Activated naive CD4-positive, alpha-beta T cell treated with anti-CD3 and anti-CD28 coated beads for 36 hours (primary cell): ENCODE measurements around the gene ZNF540. TPM values are rescaled to one million over a fixed set of nuclear protein-coding genes. Genes with fewer than 3 reads are reported as not detected.
A peak's percentile ranks its signal among the peaks of the same experiment; 100 is the strongest.

Experiments used
- CTCF ChIA-PET: fragments of 350-600 bp; sonication (Branson Sonifier 250); formaldehyde crosslinking; loops from one replicate; lab custom pipeline; 2021; ENCODE audit warnings: antibody characterized with exemption; lab: Charles Lee
- DNase-seq: peaks from one replicate; pipeline ENCODE4 v3.0.0-alpha.2; 2020
- H3K27ac Mint-ChIP-seq: one replicate; pipeline ENCODE4 v1.8.0; 2021; ENCODE audit warnings: mild to moderate bottlenecking, mixed read lengths
- H3K27me3 Mint-ChIP-seq: one replicate; pipeline ENCODE4 v1.8.0; 2021; ENCODE audit warnings: low read depth, mixed read lengths
- H3K36me3 Mint-ChIP-seq: one replicate; pipeline ENCODE4 v1.8.0; 2021; ENCODE audit warnings: low read depth, mixed read lengths
- H3K4me1 Mint-ChIP-seq: one replicate; pipeline ENCODE4 v1.8.0; 2021; ENCODE audit warnings: low read depth, mixed read lengths
- H3K4me3 Mint-ChIP-seq: one replicate; pipeline ENCODE4 v1.8.0; 2021; ENCODE audit warnings: mild to moderate bottlenecking, moderate library complexity, mixed read lengths
- H3K9me3 Mint-ChIP-seq: one replicate; pipeline ENCODE4 v1.8.0; 2021; ENCODE audit warnings: mixed read lengths
- intact Hi-C: fragments of 100-400 bp; cut with micrococcal nuclease; formaldehyde crosslinking; loops from one replicate; pipeline ENCODE4 v1.15.1; 2023
- total RNA-seq, 2 experiments: library from RNA; stranded (reverse); gene quantifications; one replicate each; pipeline ENCODE4 v1.2.3, GENCODE V29; 2021

The ZNF540 gene
- 1 to 10 TPM; 1.0 to 1.9 TPM for total RNA-seq

- CTCF ChIA-PET, result interaction anchor here (1.2 kb wide), 1 partner anchor 88 kb away, joined by 3 read pairs; the partner anchor contains the start of gene ZNF793
- Mint-ChIP-seq H3K9me3 (peaks cover 26% of the 10 kb centered on the region), H3K27ac (peak within 1 kb of the TSS; percentile 97), H3K4me3 (peak within 1 kb of the TSS; percentile 99), H3K4me1 (peaks cover 17% of the 10 kb centered on the region), H3K27me3 (no peaks in the 10 kb centered on the region), H3K36me3 (peaks cover 33% of the 10 kb centered on the region)
- intact Hi-C loops, result loop anchor here (1.0 to 10.0 kb wide), 12 partner anchors 61 to 744 kb away; partner anchors contain the start of genes SPINT2, ZFP30, ZNF345 and ZNF383
- DNase-seq, result peak; percentile 96
These were observed at the start of gene ZNF540, which contains the start of gene ZNF571 for GRCh38 chr19:37594304-37594981. Gene ZNF540 (plus strand): TSS chr19:37594876. CDS start chr19:37598448, 3,572 bp downstream. Gene ZNF571 (minus strand): TSS chr19:37594792. CDS start chr19:37586676, 8,116 bp downstream.

- peaks cover 2% of the 10 kb centered on the region for H3K27me3 Mint-ChIP-seq
- CTCF ChIA-PET, result interaction anchor here (0.6 kb wide), 1 partner anchor 108 kb away, joined by 4 read pairs; no protein-coding TSS in a partner anchor
- DNase-seq, result peak; percentile 58
- peaks cover 6% of the 10 kb centered on the region for H3K4me1 Mint-ChIP-seq
- peaks cover 29% of the 10 kb centered on the region for H3K36me3 Mint-ChIP-seq
- peak overlapping the region; percentile 76 for H3K4me3 Mint-ChIP-seq
- H3K27ac Mint-ChIP-seq, result no peak overlapping the region
- intact Hi-C loops, result loop anchor here (5.0 to 10.0 kb wide), 2 partner anchors 237 to 579 kb away; no protein-coding TSS in a partner anchor
- H3K9me3 Mint-ChIP-seq, result peaks cover 63% of the 10 kb centered on the region
These were observed 43.3 kb upstream of the ZNF540 start for GRCh38 chr19:37551129-37551993.

GRCh38 chr19:37563518-37563917 is 31.2 kb upstream of the ZNF540 start:
- Mint-ChIP-seq H3K4me1 (no peaks in the 10 kb centered on the region), H3K9me3 (peaks cover 69% of the 10 kb centered on the region), H3K4me3 (no peak overlapping the region), H3K27ac (no peak overlapping the region), H3K36me3 (peaks cover 79% of the 10 kb centered on the region), H3K27me3 (no peaks in the 10 kb centered on the region)
- DNase-seq, result no peak
- CTCF ChIA-PET, result no interaction called here
- intact Hi-C loops, result no loop called here

- no peak for DNase-seq
- no peaks in the 10 kb centered on the region for H3K27me3 Mint-ChIP-seq
- intact Hi-C loops, result no loop called here
- no peak overlapping the region for H3K27ac Mint-ChIP-seq
- H3K36me3 Mint-ChIP-seq, result peaks cover 80% of the 10 kb centered on the region
- CTCF ChIA-PET, result no interaction called here
- H3K4me3 Mint-ChIP-seq, result no peak overlapping the region
- no peaks in the 10 kb centered on the region for H3K4me1 Mint-ChIP-seq
- peaks cover 69% of the 10 kb centered on the region for H3K9me3 Mint-ChIP-seq
These were observed 29.9 kb upstream of the ZNF540 start for GRCh38 chr19:37564624-37565369.

GRCh38 chr19:37565370-37565669 is 29.4 kb upstream of the ZNF540 start:
- H3K36me3 Mint-ChIP-seq, result peaks cover 84% of the 10 kb centered on the region
- no peaks in the 10 kb centered on the region for H3K4me1 Mint-ChIP-seq
- no peak overlapping the region for H3K27ac Mint-ChIP-seq
- CTCF ChIA-PET, result interaction anchor here (0.6 kb wide), 1 partner anchor 258 kb away, joined by 3 read pairs; no protein-coding TSS in a partner anchor
- H3K4me3 Mint-ChIP-seq, result no peak overlapping the region
- DNase-seq, result no peak
- intact Hi-C loops, result no loop called here
- H3K27me3 Mint-ChIP-seq, result no peaks in the 10 kb centered on the region
- peaks cover 73% of the 10 kb centered on the region for H3K9me3 Mint-ChIP-seq

GRCh38 chr19:37572203-37572602 is 22.5 kb upstream of the ZNF540 start:
- CTCF ChIA-PET, result no interaction called here
- Mint-ChIP-seq H3K27me3 (no peaks in the 10 kb centered on the region), H3K27ac (no peak overlapping the region), H3K9me3 (peaks cover 55% of the 10 kb centered on the region), H3K36me3 (peaks cover 73% of the 10 kb centered on the region), H3K4me3 (no peak overlapping the region), H3K4me1 (no peaks in the 10 kb centered on the region)
- intact Hi-C loops, result no loop called here
- DNase-seq, result no peak

GRCh38 chr19:37583340-37583739 is 11.3 kb upstream of the ZNF540 start:
- DNase-seq, result no peak
- intact Hi-C loops, result no loop called here
- Mint-ChIP-seq H3K27ac (no peak overlapping the region), H3K9me3 (peaks cover 47% of the 10 kb centered on the region), H3K4me1 (no peaks in the 10 kb centered on the region), H3K36me3 (peaks cover 38% of the 10 kb centered on the region), H3K4me3 (no peak overlapping the region), H3K27me3 (no peaks in the 10 kb centered on the region)
- CTCF ChIA-PET, result no interaction called here

GRCh38 chr19:37593996-37594303 is 726 bp upstream of the ZNF540 start:
- no peak for DNase-seq
- no peaks in the 10 kb centered on the region for H3K27me3 Mint-ChIP-seq
- CTCF ChIA-PET, result interaction anchor here (1.2 kb wide), 1 partner anchor 87 kb away, joined by 3 read pairs; the partner anchor contains the start of gene ZNF793
- intact Hi-C loops, result loop anchor here (1.0 to 10.0 kb wide), 12 partner anchors 61 to 744 kb away; partner anchors contain the start of genes SPINT2, ZFP30, ZNF345 and ZNF383
- H3K4me1 Mint-ChIP-seq, result peaks cover 17% of the 10 kb centered on the region
- H3K36me3 Mint-ChIP-seq, result peaks cover 34% of the 10 kb centered on the region
- H3K4me3 Mint-ChIP-seq, result peak overlapping the region; percentile 99
- H3K27ac Mint-ChIP-seq, result peak overlapping the region; percentile 97
- H3K9me3 Mint-ChIP-seq, result peaks cover 27% of the 10 kb centered on the region

GRCh38 chr19:37594982-37595382 is 306 bp downstream of the ZNF540 start:
- Mint-ChIP-seq H3K27ac (peak overlapping the region; percentile 97), H3K4me1 (peaks cover 17% of the 10 kb centered on the region), H3K27me3 (no peaks in the 10 kb centered on the region), H3K9me3 (peaks cover 30% of the 10 kb centered on the region), H3K36me3 (peaks cover 35% of the 10 kb centered on the region), H3K4me3 (peak overlapping the region; percentile 99)
- CTCF ChIA-PET, result interaction anchor here (1.2 kb wide), 1 partner anchor 88 kb away, joined by 3 read pairs; the partner anchor contains the start of gene ZNF793
- peak; percentile 70 for DNase-seq
- intact Hi-C loops, result loop anchor here (1.0 to 10.0 kb wide), 12 partner anchors 60 to 745 kb away; partner anchors contain the start of genes SPINT2, ZFP30, ZNF345 and ZNF383

- CTCF ChIA-PET, result no interaction called here
- H3K27me3 Mint-ChIP-seq, result no peaks in the 10 kb centered on the region
- intact Hi-C loops, result no loop called here
- H3K27ac Mint-ChIP-seq, result no peak overlapping the region
- no peaks in the 10 kb centered on the region for H3K4me1 Mint-ChIP-seq
- no peak for DNase-seq
- H3K4me3 Mint-ChIP-seq, result no peak overlapping the region
- peaks cover 49% of the 10 kb centered on the region for H3K36me3 Mint-ChIP-seq
- peaks cover 44% of the 10 kb centered on the region for H3K9me3 Mint-ChIP-seq
These were observed 40.7 kb downstream of the ZNF540 start for GRCh38 chr19:37635076-37636056.

- H3K36me3 Mint-ChIP-seq, result peaks cover 31% of the 10 kb centered on the region
- CTCF ChIA-PET, result no interaction called here
- intact Hi-C loops, result loop anchor here (2.0 to 10.0 kb wide), 3 partner anchors 65 to 443 kb away; partner anchors contain the start of genes ZNF585B and ZNF607
- peaks cover 6% of the 10 kb centered on the region for H3K9me3 Mint-ChIP-seq
- H3K27ac Mint-ChIP-seq, result peak overlapping the region; percentile 93
- no peak for DNase-seq
- no peaks in the 10 kb centered on the region for H3K27me3 Mint-ChIP-seq
- H3K4me1 Mint-ChIP-seq, result peaks cover 29% of the 10 kb centered on the region
- H3K4me3 Mint-ChIP-seq, result peak overlapping the region; percentile 93
These were observed 59.4 kb downstream of the ZNF540 start for GRCh38 chr19:37654118-37654517.
